Gastrocnemius medialis (tissue), 4 donors: ENCODE results near the gene KRT9. TPM values are rescaled to one million over a fixed set of nuclear protein-coding genes. Genes with fewer than 3 reads are reported as not detected.

Experiments used
- ATAC-seq, 2 donors: fragments of 150-250 bp; one replicate each; pipeline ENCODE4 v1.9.1; 2016
- DNase-seq, 2 donors: peaks; one replicate each; pipeline ENCODE4 v3.0.0-alpha.2; 2019
- H3K27ac ChIP-seq, 4 donors: fragments of 200-600 bp; sonication (generic); 1 replicate in 1 of 4; 2 replicates in 3 of 4; pipeline ENCODE4 v1.5.1; 2016 to 2018; ENCODE audit warnings: mild to moderate bottlenecking in 2 of 4, moderate library complexity in 1 of 4
- H3K27me3 ChIP-seq, 3 donors: fragments of 200-600 bp; sonication (generic) in 2 of 3; 1 replicate in 1 of 3; 2 replicates in 2 of 3; pipeline versions ENCODE4 v1.5.1 to v1.6.0; 2016 to 2019; ENCODE audit warnings: mild to moderate bottlenecking in 1 of 3, moderate library complexity in 1 of 3
- H3K36me3 ChIP-seq, 2 donors: fragments of 200-600 bp; sonication (generic) in 1 of 2; one replicate each; pipeline ENCODE4 v1.5.1; 2017 to 2018
- H3K4me1 ChIP-seq, 2 donors: fragments of 200-600 bp; sonication (generic) in 1 of 2; one replicate each; pipeline ENCODE4 v1.5.1; 2016 to 2017; ENCODE audit warnings: mild to moderate bottlenecking in 2 of 2
- H3K4me3 ChIP-seq, 4 donors: fragments of 200-600 bp; sonication (generic) in 3 of 4; 1 replicate in 1 of 4; 2 replicates in 3 of 4; pipeline ENCODE4 v1.5.1; 2016 to 2019; ENCODE audit warnings: mild to moderate bottlenecking in 2 of 4
- H3K9me3 ChIP-seq, 3 donors: fragments of 200-600 bp; sonication (generic) in 2 of 3; 1 replicate in 1 of 3; 2 replicates in 2 of 3; pipeline ENCODE4 v1.5.1; 2016 to 2019
- POLR2A ChIP-seq, 2 donors: fragments of 450-650 bp; IDR thresholded peaks; one replicate each; pipeline ENCODE4 v1.6.1; 2017; ENCODE audit warnings: antibody characterized with exemption in 2 of 2, mild to moderate bottlenecking in 2 of 2, moderate library complexity in 2 of 2
- in situ Hi-C, 4 donors: fragments of 200-750 bp; cut with MboI; loops; one replicate each; pipeline versions ENCODE4 v1.15.0 to v1.8.0; 2017; ENCODE audit warnings: low sequenced_read_pairs in 4 of 4
- intact Hi-C: fragments of 100-400 bp; cut with DNase I; formaldehyde crosslinking; loops from one replicate; pipeline ENCODE4 v1.15.1; 2023; ENCODE audit warnings: low total_unique reads
- total RNA-seq, 4 donors: library from RNA; depleted of rRNA; stranded (reverse); fragments of >200 nt; gene quantifications; one replicate each; pipeline versions ENCODE4 v1.1.0 to v1.2.3, GENCODE V29; 2016
- TF ChIP-seq, protein P1 (sequence below), 5 experiments: fragments of 450-650 bp in 3 of 5; fragments of 200-600 bp in 2 of 5; sonication (generic) in 2 of 5; IDR thresholded peaks in 4 of 5; conservative IDR thresholded peaks in 1 of 5; 1 replicate in 4 of 5; 2 replicates in 1 of 5; pipeline ENCODE4 v1.5.1; 2016 to 2019; ENCODE audit warnings: antibody characterized with exemption in 5 of 5, mild to moderate bottlenecking in 3 of 5, moderate library complexity in 3 of 5

KRT9 gene
- total RNA-seq, 4 donors from 2014 or later, result not detected

GRCh38 chr17:41555105-41555887 is 16.6 kb downstream of the KRT9 start:
- no peak for ATAC-seq
- H3K4me1 ChIP-seq, result no peaks in the 10 kb centered on the region
- no peaks in the 10 kb centered on the region for H3K36me3 ChIP-seq
- no peak overlapping the region for H3K27ac ChIP-seq
- H3K4me3 ChIP-seq, result no peak overlapping the region
- H3K9me3 ChIP-seq, result no peaks in the 10 kb centered on the region
- no peak for TF ChIP-seq POLR2A (IDR thresholded peaks at IDR 0.05)
- TF ChIP-seq, protein P1, sequence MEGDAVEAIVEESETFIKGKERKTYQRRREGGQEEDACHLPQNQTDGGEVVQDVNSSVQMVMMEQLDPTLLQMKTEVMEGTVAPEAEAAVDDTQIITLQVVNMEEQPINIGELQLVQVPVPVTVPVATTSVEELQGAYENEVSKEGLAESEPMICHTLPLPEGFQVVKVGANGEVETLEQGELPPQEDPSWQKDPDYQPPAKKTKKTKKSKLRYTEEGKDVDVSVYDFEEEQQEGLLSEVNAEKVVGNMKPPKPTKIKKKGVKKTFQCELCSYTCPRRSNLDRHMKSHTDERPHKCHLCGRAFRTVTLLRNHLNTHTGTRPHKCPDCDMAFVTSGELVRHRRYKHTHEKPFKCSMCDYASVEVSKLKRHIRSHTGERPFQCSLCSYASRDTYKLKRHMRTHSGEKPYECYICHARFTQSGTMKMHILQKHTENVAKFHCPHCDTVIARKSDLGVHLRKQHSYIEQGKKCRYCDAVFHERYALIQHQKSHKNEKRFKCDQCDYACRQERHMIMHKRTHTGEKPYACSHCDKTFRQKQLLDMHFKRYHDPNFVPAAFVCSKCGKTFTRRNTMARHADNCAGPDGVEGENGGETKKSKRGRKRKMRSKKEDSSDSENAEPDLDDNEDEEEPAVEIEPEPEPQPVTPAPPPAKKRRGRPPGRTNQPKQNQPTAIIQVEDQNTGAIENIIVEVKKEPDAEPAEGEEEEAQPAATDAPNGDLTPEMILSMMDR (IDR thresholded peaks at IDR 0.05 in 4 of 5, conservative IDR thresholded peaks at IDR 0.05 in 1 of 5), result no peak
- peaks cover 0 to 2% (median 0%) of the 10 kb centered on the region in 3 donors for H3K27me3 ChIP-seq
- DNase-seq, result no peak
- intact Hi-C loops (no loop called here), in situ Hi-C loops (loop anchor here in 3 of 4 donors (10.0 to 25.0 kb wide), 3 partner anchors 90 to 668 kb away; partner anchors contain the start of gene KRT20 (in 1 of the 3))

DNA sequence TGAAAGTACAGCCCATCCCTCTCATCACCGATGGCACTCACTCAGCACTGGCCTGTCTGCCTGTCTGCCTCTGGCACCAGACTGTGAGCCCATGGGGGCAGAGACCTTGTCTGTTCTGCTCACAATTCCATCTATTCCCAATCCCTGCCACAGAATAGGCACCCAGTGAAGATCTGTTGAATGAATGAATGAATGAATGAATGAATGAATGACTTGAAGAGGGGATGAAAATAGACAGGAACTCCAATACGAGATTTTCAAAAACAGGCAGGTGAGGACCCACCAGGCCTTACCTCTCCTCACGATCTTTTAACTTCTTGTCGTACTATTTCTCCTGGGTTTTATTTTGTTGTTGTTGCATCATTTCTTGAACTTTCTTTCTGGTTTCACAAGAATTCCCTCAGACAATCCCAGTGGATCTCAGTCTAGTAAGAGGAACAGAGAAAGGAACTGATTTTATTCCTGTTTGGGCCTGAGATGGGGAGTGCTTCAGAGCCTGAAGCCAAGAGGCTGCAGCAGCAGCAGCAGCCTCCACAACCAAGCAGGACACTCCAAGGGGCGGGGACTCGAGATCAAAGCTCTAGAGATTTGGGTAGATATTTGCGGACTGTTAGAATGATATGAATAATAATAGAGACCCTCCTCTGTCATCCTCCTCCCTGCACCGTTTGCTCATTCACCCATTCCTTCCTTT is 17.7 kb downstream of the KRT9 start:
- intact Hi-C loops, result no loop called here
- H3K9me3 ChIP-seq, result no peaks in the 10 kb centered on the region
- DNase-seq (no peak), ATAC-seq (no peak)
- H3K36me3 ChIP-seq, result no peaks in the 10 kb centered on the region
- H3K27ac ChIP-seq, result no peak overlapping the region
- H3K4me1 ChIP-seq, result peaks cover under 1 to 5% of the 10 kb centered on the region in 2 donors
- peaks cover 0 to 2% (median 0%) of the 10 kb centered on the region in 3 donors for H3K27me3 ChIP-seq
- no peak overlapping the region for H3K4me3 ChIP-seq
- in situ Hi-C loops, result loop anchor here (5.0 to 25.0 kb wide), 4 partner anchors 91 to 667 kb away; partner anchors contain the start of gene KRT20 (in 1 of the 4)
- TF ChIP-seq, protein P1 (IDR thresholded peaks at IDR 0.05 in 4 of 5, conservative IDR thresholded peaks at IDR 0.05 in 1 of 5), result no peak
- TF ChIP-seq POLR2A (IDR thresholded peaks at IDR 0.05), result no peak

GRCh38 chr17:41553176-41553575 is 18.7 kb downstream of the KRT9 start:
- no peak overlapping the region for H3K4me3 ChIP-seq
- intact Hi-C loops (no loop called here), in situ Hi-C loops (loop anchor here (5.0 to 25.0 kb wide), 4 partner anchors 92 to 666 kb away; partner anchors contain the start of gene KRT20 (in 1 of the 4))
- H3K4me1 ChIP-seq, result peaks cover 8 to 13% of the 10 kb centered on the region in 2 donors
- peaks cover 0 to 3% (median 2%) of the 10 kb centered on the region in 3 donors for H3K27me3 ChIP-seq
- DNase-seq (no peak), ATAC-seq (no peak)
- TF ChIP-seq POLR2A (IDR thresholded peaks at IDR 0.05), result no peak
- TF ChIP-seq, protein P1 (IDR thresholded peaks at IDR 0.05 in 4 of 5, conservative IDR thresholded peaks at IDR 0.05 in 1 of 5), result no peak
- no peaks in the 10 kb centered on the region for H3K9me3 ChIP-seq
- no peaks in the 10 kb centered on the region for H3K36me3 ChIP-seq
- H3K27ac ChIP-seq, result no peak overlapping the region

DNA sequence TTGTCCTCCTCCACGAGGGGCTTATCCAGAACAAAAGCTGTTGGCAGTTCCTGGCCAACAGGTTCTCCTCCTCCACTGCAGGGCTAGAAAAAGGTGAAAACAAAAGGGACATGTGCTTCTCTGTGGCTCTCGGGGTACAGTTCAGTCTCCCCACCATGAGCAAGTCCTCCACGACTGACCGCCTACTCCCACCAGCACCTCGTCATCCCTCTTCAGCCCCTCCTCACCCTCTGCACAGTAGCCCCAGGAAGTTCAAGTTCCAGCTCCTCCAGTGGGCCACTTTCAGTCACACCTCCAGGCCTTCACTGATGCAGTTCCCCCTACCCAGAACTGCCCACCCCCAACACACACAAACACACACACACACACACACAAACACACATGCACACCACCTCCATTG is 19.4 kb downstream of the KRT9 start:
- peaks cover 0 to 3% (median 0%) of the 10 kb centered on the region in 3 donors for H3K27me3 ChIP-seq
- H3K9me3 ChIP-seq, result no peaks in the 10 kb centered on the region
- in situ Hi-C loops (loop anchor here (5.0 to 25.0 kb wide), 4 partner anchors 92 to 665 kb away; partner anchors contain the start of gene KRT20 (in 1 of the 4)), intact Hi-C loops (no loop called here)
- no peak for TF ChIP-seq POLR2A (IDR thresholded peaks at IDR 0.05)
- TF ChIP-seq, protein P1 (IDR thresholded peaks at IDR 0.05 in 4 of 5, conservative IDR thresholded peaks at IDR 0.05 in 1 of 5), result no peak
- H3K27ac ChIP-seq, result no peak overlapping the region
- DNase-seq (no peak), ATAC-seq (no peak)
- peaks cover 8 to 13% of the 10 kb centered on the region in 2 donors for H3K4me1 ChIP-seq
- no peaks in the 10 kb centered on the region for H3K36me3 ChIP-seq
- H3K4me3 ChIP-seq, result no peak overlapping the region
